Measurements from ENCODE around the gene GPRASP1. TPM values are rescaled to one million over a fixed set of nuclear protein-coding genes. Genes with fewer than 3 reads are reported as not detected.

GPRASP1 gene
- total RNA-seq, 1 experiment from 2014 or later, result 0.58 TPM

DNA sequence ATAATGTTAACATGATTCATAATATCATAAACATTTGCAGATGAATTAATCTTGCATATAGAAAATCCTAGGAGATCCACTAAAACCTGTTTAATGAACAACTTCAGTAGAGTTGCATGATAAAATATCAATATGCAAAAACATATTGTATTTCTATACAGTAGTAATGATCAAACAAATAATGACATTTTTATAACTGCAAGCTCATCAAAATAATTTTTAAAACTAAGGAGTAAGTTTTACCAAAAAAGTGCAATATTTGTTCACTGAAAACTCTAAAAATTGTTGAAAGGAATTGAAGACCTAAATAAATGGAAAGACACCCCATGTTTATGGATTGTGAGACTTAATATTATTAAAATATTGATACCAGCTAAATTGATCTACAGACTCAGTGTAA lies 45.0 kb downstream of the GPRASP1 start:
- no peaks in the 10 kb centered on the region for H3K36me3 ChIP-seq (ENCODE audit: low read depth, low read length)
- no peak overlapping the region for H3K4me2 ChIP-seq (ENCODE audit: low read length)
- H2AFZ ChIP-seq (ENCODE audit: low read length), result no peak overlapping the region
- H4K20me1 ChIP-seq (ENCODE audit: low read length), result no peaks in the 10 kb centered on the region
- no TSS peak for BruUV-seq (replicated peaks)
- CTCF ChIA-PET, result interaction anchor here (1.2 kb wide), 1 partner anchor 204 kb away, joined by 3 read pairs; no protein-coding TSS in a partner anchor
- ATAC-seq (no peak), DNase-seq (no peak)
- POLR2A ChIA-PET (ENCODE audit: unreplicated experiment), result no interaction called here
- intact Hi-C loops (cut with micrococcal nuclease), result no loop called here
- no peaks in the 10 kb centered on the region for H3K9me2 ChIP-seq (replicated peaks; ENCODE audit: low read length)
- H3K4me3 ChIP-seq (ENCODE audit: low read length), result no peak overlapping the region
- H3K9ac ChIP-seq (ENCODE audit: low read length), result no peak overlapping the region
- H3K27me3 ChIP-seq (ENCODE audit: low read length), result no peaks in the 10 kb centered on the region
- H3K4me1 ChIP-seq (ENCODE audit: insufficient read depth, low read length), result no peaks in the 10 kb centered on the region
- H3F3A ChIP-seq (ENCODE audit: low read length, unreplicated experiment), result no peaks in the 10 kb centered on the region
- H3K79me2 ChIP-seq (ENCODE audit: low read length), result no peaks in the 10 kb centered on the region
- H3K27ac ChIP-seq (ENCODE audit: low read length), result no peak overlapping the region
- H3K9me3 ChIP-seq (ENCODE audit: low read length), result no peaks in the 10 kb centered on the region
- TF ChIP-seq, protein P1, sequence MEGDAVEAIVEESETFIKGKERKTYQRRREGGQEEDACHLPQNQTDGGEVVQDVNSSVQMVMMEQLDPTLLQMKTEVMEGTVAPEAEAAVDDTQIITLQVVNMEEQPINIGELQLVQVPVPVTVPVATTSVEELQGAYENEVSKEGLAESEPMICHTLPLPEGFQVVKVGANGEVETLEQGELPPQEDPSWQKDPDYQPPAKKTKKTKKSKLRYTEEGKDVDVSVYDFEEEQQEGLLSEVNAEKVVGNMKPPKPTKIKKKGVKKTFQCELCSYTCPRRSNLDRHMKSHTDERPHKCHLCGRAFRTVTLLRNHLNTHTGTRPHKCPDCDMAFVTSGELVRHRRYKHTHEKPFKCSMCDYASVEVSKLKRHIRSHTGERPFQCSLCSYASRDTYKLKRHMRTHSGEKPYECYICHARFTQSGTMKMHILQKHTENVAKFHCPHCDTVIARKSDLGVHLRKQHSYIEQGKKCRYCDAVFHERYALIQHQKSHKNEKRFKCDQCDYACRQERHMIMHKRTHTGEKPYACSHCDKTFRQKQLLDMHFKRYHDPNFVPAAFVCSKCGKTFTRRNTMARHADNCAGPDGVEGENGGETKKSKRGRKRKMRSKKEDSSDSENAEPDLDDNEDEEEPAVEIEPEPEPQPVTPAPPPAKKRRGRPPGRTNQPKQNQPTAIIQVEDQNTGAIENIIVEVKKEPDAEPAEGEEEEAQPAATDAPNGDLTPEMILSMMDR (conservative IDR thresholded peaks at IDR 0.05; ENCODE audit: low read depth, low read length), result no peak
- TF ChIP-seq EZH2 (IDR thresholded peaks at IDR 0.05; ENCODE audit: low read length, unreplicated experiment), result no peak
- no peak for TF ChIP-seq EZH2phosphoT487 (IDR thresholded peaks at IDR 0.05; ENCODE audit: borderline replicate concordance, low read length)

DNA sequence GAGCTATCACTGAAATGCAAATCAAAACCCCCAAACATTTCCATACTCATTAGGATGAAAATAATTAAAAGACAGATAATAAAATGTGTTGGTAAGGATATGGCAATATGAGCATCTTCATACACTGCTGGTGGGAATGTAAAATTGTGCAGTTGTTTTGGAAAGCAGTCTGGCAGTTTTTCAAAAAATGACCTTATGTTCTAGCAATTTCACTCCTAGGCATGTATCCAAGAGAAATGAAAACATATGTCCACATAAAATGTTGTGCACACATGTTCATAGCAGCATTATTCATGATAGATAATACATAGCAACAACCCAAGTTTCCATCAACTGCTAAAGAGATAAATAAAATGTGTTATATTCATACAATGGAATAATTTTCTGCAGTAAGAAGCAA lies 46.2 kb downstream of the GPRASP1 start:
- no peak for DNase-seq
- CTCF ChIA-PET, result interaction anchor here (0.6 to 1.2 kb wide), 2 partner anchors 203 to 461 kb away, joined by 3 read pairs; no protein-coding TSS in a partner anchor
- no peak overlapping the region for H3K4me3 ChIP-seq (ENCODE audit: low read length)
- no peak overlapping the region for H3K4me2 ChIP-seq (ENCODE audit: low read length)
- no peaks in the 10 kb centered on the region for H3K36me3 ChIP-seq (ENCODE audit: low read depth, low read length)
- H3K27ac ChIP-seq (ENCODE audit: low read length), result no peak overlapping the region
- intact Hi-C loops (cut with micrococcal nuclease), result no loop called here
- ATAC-seq, result no peak
- H3K9me3 ChIP-seq (ENCODE audit: low read length), result no peaks in the 10 kb centered on the region
- no peak overlapping the region for H3K9ac ChIP-seq (ENCODE audit: low read length)
- POLR2A ChIA-PET (ENCODE audit: unreplicated experiment), result no interaction called here
- no peaks in the 10 kb centered on the region for H4K20me1 ChIP-seq (ENCODE audit: low read length)
- no peaks in the 10 kb centered on the region for H3K27me3 ChIP-seq (ENCODE audit: low read length)
- no peaks in the 10 kb centered on the region for H3K4me1 ChIP-seq (ENCODE audit: insufficient read depth, low read length)
- no peak for TF ChIP-seq EZH2phosphoT487 (IDR thresholded peaks at IDR 0.05; ENCODE audit: borderline replicate concordance, low read length)
- TF ChIP-seq, protein P1 (conservative IDR thresholded peaks at IDR 0.05; ENCODE audit: low read depth, low read length), result no peak
- TF ChIP-seq EZH2 (IDR thresholded peaks at IDR 0.05; ENCODE audit: low read length, unreplicated experiment), result no peak
- no peaks in the 10 kb centered on the region for H3K79me2 ChIP-seq (ENCODE audit: low read length)
- H2AFZ ChIP-seq (ENCODE audit: low read length), result no peak overlapping the region
- no TSS peak for BruUV-seq (replicated peaks)
- no peaks in the 10 kb centered on the region for H3F3A ChIP-seq (ENCODE audit: low read length, unreplicated experiment)
- H3K9me2 ChIP-seq (replicated peaks; ENCODE audit: low read length), result no peaks in the 10 kb centered on the region

Other genes with a start within 250 kb of the GPRASP1 start
- not detected in 2 replicates for gene NXF2B, start 211.5 kb upstream of the GPRASP1 start, total RNA-seq (2014; rRNA removed)
- not detected in 2 replicates for gene TCP11X2, start 179.7 kb upstream of the GPRASP1 start, total RNA-seq (2014; rRNA removed)
- gene TMSB15A, start 134.7 kb upstream of the GPRASP1 start, total RNA-seq (2014; rRNA removed), result 0.18 TPM in 1 of 2 replicates, not detected in the other
- gene ARMCX5, start 52.0 kb upstream of the GPRASP1 start, total RNA-seq (2014; rRNA removed), result 22.6 and 39.2 TPM in 2 replicates
- 12.1 and 17.1 TPM in 2 replicates for gene GPRASP2, start 61.0 kb downstream of the GPRASP1 start, total RNA-seq (2014; rRNA removed)
- gene GPRASP3, start 69.3 kb downstream of the GPRASP1 start, total RNA-seq (2014; rRNA removed), result 1.4 and 1.6 TPM in 2 replicates